HG02852 (cell line): ENCODE data around the gene GAREM1.

Experiments used
- ATAC-seq: cut with Tn5 transposase; IDR thresholded peaks from one replicate; pipeline ENCODE4 v1.9.1; 2021; ENCODE audit warnings: mild to moderate bottlenecking, moderate library complexity; ENCODE audit not compliant: unreplicated experiment

Gene GAREM1

GRCh38 chr18:32427084-32427900 lies 43.4 kb downstream of the GAREM1 start:
- ATAC-seq: no peak

- no peak for ATAC-seq
These were observed 45.2 kb downstream of the GAREM1 start for GRCh38 chr18:32425466-32425865.

GRCh38 chr18:32424696-32425095 lies 46.0 kb downstream of the GAREM1 start:
- no peak for ATAC-seq

- ATAC-seq: no peak
These were observed 47.5 kb downstream of the GAREM1 start for GRCh38 chr18:32422978-32423740.

GRCh38 chr18:32422201-32422600 lies 48.5 kb downstream of the GAREM1 start:
- no peak for ATAC-seq

- ATAC-seq: no peak
These were observed 50.5 kb downstream of the GAREM1 start for GRCh38 chr18:32420084-32420750.

GRCh38 chr18:32418148-32418547 lies 52.5 kb downstream of the GAREM1 start:
- no peak for ATAC-seq

- ATAC-seq: no peak
These were observed 65.1 kb downstream of the GAREM1 start for GRCh38 chr18:32405588-32405987.

- ATAC-seq: no peak
These were observed 69.1 kb downstream of the GAREM1 start for GRCh38 chr18:32401621-32402020.

- ATAC-seq: no peak
These were observed 77.3 kb downstream of the GAREM1 start for GRCh38 chr18:32393407-32393806.

- no peak for ATAC-seq
These were observed 79.6 kb downstream of the GAREM1 start for GRCh38 chr18:32391126-32391525.

- no peak for ATAC-seq
These were observed 80.8 kb downstream of the GAREM1 start for GRCh38 chr18:32389858-32390257.

GRCh38 chr18:32389191-32389590 lies 81.5 kb downstream of the GAREM1 start:
- no peak for ATAC-seq

- no peak for ATAC-seq
These were observed 84.2 kb downstream of the GAREM1 start for GRCh38 chr18:32386471-32386870.

- no peak for ATAC-seq
These were observed 87.4 kb downstream of the GAREM1 start for GRCh38 chr18:32383050-32383819.

GRCh38 chr18:32381761-32382160 lies 88.9 kb downstream of the GAREM1 start:
- ATAC-seq: no peak

GRCh38 chr18:32380559-32380958 lies 90.1 kb downstream of the GAREM1 start:
- no peak for ATAC-seq

- ATAC-seq: no peak
These were observed 90.8 kb downstream of the GAREM1 start for GRCh38 chr18:32379891-32380290.

- ATAC-seq: no peak
These were observed 92.0 kb downstream of the GAREM1 start for GRCh38 chr18:32378705-32379104.

- ATAC-seq: no peak
These were observed 96.7 kb downstream of the GAREM1 start for GRCh38 chr18:32373995-32374394.

- ATAC-seq: no peak
These were observed 97.2 kb downstream of the GAREM1 start for GRCh38 chr18:32373505-32373904.
